HUDEP-2 (cell line): Measurements from ENCODE around the gene SELENOV.

Source experiments
- DNase-seq, 76 experiments: peaks; one replicate each; lab custom pipeline; 2025; ENCODE audit not compliant: unreplicated experiment in 76 of 76; lab: John Stamatoyannopoulos, UW

The SELENOV gene

GRCh38 chr19:39554701-39555311, 39.9 kb downstream of the SELENOV start:
- no peak for DNase-seq

- DNase-seq: no peak
Measured at GRCh38 chr19:39555883-39556282, 40.9 kb downstream of the SELENOV start.

- DNase-seq: no peak
Measured at GRCh38 chr19:39557811-39558623, 43.1 kb downstream of the SELENOV start.

- DNase-seq: no peak
Measured at GRCh38 chr19:39558624-39559117, 43.7 kb downstream of the SELENOV start.

- no peak for DNase-seq
Measured at GRCh38 chr19:39563408-39563807, 48.5 kb downstream of the SELENOV start.

- no peak for DNase-seq
Measured at GRCh38 chr19:39566064-39566463, 51.1 kb downstream of the SELENOV start.

- no peak for DNase-seq
Measured at GRCh38 chr19:39568604-39569003, 53.7 kb downstream of the SELENOV start.
